Keratinocyte (primary cell): Measurements from ENCODE around the gene MAPK8. TPM values are rescaled to one million over a fixed set of nuclear protein-coding genes. Genes with fewer than 3 reads are reported as not detected.

ENCODE experiments used
- DNase-seq: peaks from one replicate; pipeline ENCODE4 v3.0.0-alpha.2; 2011; ENCODE audit warnings: low read depth, missing footprints, low spot score
- FAIRE-seq: peaks from 2 replicates; lab custom pipeline; 2011; peaks lifted over from hg19 to GRCh38; lab: Jason Lieb, UNC
- H2AFZ ChIP-seq: 2 replicates; pipeline ENCODE4 v1.6.0; 2012; ENCODE audit warnings: low read length, control low read depth, inconsistent platforms; ENCODE audit not compliant: control insufficient read depth
- H3K27ac ChIP-seq: 2 replicates; pipeline ENCODE4 v1.5.1; 2011; ENCODE audit warnings: low read length; ENCODE audit not compliant: control insufficient read depth, insufficient read depth
- H3K27me3 ChIP-seq: 3 replicates; pipeline ENCODE4 v1.6.0; 2011; ENCODE audit warnings: low read length; ENCODE audit not compliant: control insufficient read depth, insufficient read depth; ENCODE audit errors: extremely low read depth
- H3K36me3 ChIP-seq, 2 experiments: 2 replicates in 1 of 2; 3 replicates in 1 of 2; pipeline ENCODE4 v1.5.1; 2011; ENCODE audit warnings: low read length in 2 of 2, mild to moderate bottlenecking in 1 of 2; ENCODE audit not compliant: control insufficient read depth in 2 of 2, insufficient read depth in 2 of 2; ENCODE audit errors: extremely low read depth in 1 of 2
- H3K4me1 ChIP-seq: 3 replicates; pipeline ENCODE4 v1.5.1; 2011; ENCODE audit warnings: low read length; ENCODE audit not compliant: control insufficient read depth, insufficient read depth; ENCODE audit errors: extremely low read depth
- H3K4me2 ChIP-seq: 3 replicates; pipeline ENCODE4 v1.6.0; 2011; ENCODE audit warnings: low read depth, low read length; ENCODE audit not compliant: control insufficient read depth, insufficient read depth; ENCODE audit errors: extremely low read depth
- H3K4me3 ChIP-seq, 3 experiments: fragments of 200-600 bp in 1 of 3; sonication (generic) in 1 of 3; 2 replicates in 2 of 3; 3 replicates in 1 of 3; pipeline ENCODE4 v1.5.1; 2011 to 2016; ENCODE audit warnings: low read length in 3 of 3, mild to moderate bottlenecking in 3 of 3, control low read depth in 2 of 3, inconsistent platforms in 1 of 3, low read depth in 1 of 3, mixed read lengths in 1 of 3, mixed run types in 1 of 3, moderate library complexity in 1 of 3; ENCODE audit not compliant: control insufficient read depth in 2 of 3, insufficient read depth in 2 of 3; ENCODE audit errors: extremely low read depth in 1 of 3
- H3K79me2 ChIP-seq: 2 replicates; pipeline ENCODE4 v1.6.0; 2012; ENCODE audit warnings: low read length; ENCODE audit not compliant: control insufficient read depth, insufficient read depth
- H3K9ac ChIP-seq: 3 replicates; pipeline ENCODE4 v1.6.0; 2011; ENCODE audit warnings: low read length; ENCODE audit not compliant: control insufficient read depth, insufficient read depth; ENCODE audit errors: extremely low read depth
- H3K9me1 ChIP-seq: 3 replicates; pipeline ENCODE4 v1.6.0; 2011; ENCODE audit warnings: low read length; ENCODE audit not compliant: control insufficient read depth, insufficient read depth; ENCODE audit errors: extremely low read depth
- H3K9me3 ChIP-seq: 2 replicates; pipeline ENCODE4 v1.5.1; 2012; ENCODE audit warnings: low read depth, low read length; ENCODE audit not compliant: control insufficient read depth
- H4K20me1 ChIP-seq: 3 replicates; pipeline ENCODE4 v1.6.0; 2011; ENCODE audit warnings: low read length; ENCODE audit not compliant: control insufficient read depth, insufficient read depth; ENCODE audit errors: extremely low read depth
- EZH2 ChIP-seq: IDR thresholded peaks from one replicate; pipeline ENCODE4 v1.6.1; 2012; ENCODE audit warnings: inconsistent platforms, mild to moderate bottlenecking, low read length, moderate library complexity
- dilution Hi-C: fragments of 300-500 bp; cut with MboI; formaldehyde crosslinking; loops from one replicate; pipeline ENCODE4 v1.7.0; 2020; ENCODE audit warnings: low sequenced_read_pairs; ENCODE audit not compliant: extremely low pct_ligation_motif_present
- polyA plus RNA-seq, 5 experiments: library from polyadenylated mRNA; depleted of rRNA in 3 of 5; stranded (reverse) in 3 of 5; stranded (forward) in 1 of 5; unstranded in 1 of 5; fragments of >200 nt; gene quantifications; 1 replicate in 1 of 5; 2 replicates in 3 of 5; 3 replicates in 1 of 5; pipeline versions ENCODE4 v1.2.1 to v1.2.3, GENCODE V29; 2011 to 2012; ENCODE audit warnings: missing spikeins in 2 of 5, low read depth in 1 of 5, low replicate concordance in 1 of 5
- TF ChIP-seq, protein P1 (sequence below), 3 experiments: IDR thresholded peaks in 1 of 3; conservative IDR thresholded peaks in 1 of 3; optimal IDR thresholded peaks in 1 of 3; 2 replicates in 2 of 3; 3 replicates in 1 of 3; pipeline versions ENCODE3 to v1.5.1; 2011; ENCODE audit warnings: low read length in 3 of 3, mild to moderate bottlenecking in 3 of 3, moderate library complexity in 2 of 3, control low read depth in 1 of 3, inconsistent platforms in 1 of 3; ENCODE audit not compliant: insufficient read depth in 2 of 3; ENCODE audit errors: extremely low read depth in 1 of 3

The MAPK8 gene
- polyA plus RNA-seq, 1 donor (not counting 4 experiments of a cell fraction or from before 2014, with no cell fraction given), result 39.8 TPM

DNA sequence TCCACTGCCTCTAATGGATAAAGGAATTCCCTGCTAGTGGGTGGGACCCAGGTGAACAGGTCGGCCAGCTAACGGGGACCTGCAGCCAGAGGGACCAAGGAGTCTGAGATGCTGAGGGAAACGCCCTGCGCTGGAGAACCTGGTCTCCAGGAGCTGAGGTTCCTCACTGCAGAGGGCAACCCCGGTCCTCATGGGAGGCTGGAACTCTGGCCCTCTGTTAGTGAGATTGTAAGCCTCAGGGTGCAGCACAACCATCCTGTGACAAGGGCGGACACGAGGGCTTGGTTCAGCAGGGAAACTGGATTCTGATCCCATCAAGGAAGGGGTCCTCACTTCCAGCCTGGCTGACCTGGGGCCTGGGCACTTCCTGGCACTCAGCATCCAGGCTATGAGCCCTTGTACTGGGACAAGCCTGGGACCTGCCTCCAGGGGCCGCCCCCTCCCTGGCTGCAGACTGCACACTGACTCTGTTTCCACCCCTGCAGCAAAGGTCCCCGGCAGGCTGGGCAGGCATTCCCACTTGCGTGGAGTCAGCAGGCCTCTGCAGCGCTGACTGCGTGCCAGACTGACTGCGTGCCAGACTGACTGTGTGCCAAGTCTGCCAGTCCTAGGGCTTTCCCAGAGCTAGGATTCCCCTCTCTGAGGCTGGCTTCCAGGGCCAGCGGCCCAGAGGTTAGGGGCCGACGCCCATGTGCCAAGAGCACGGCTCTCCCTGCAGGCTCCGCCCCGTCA lies 143.2 kb downstream of the MAPK8 start:
- Histone ChIP-seq H3K9me3 (no peaks in the 10 kb centered on the region), H3K4me2 (no peak overlapping the region), H4K20me1 (peaks cover 4% of the 10 kb centered on the region), H3K4me3 (no peak overlapping the region), H3K79me2 (no peaks in the 10 kb centered on the region), H3K36me3 (peaks cover 3 to 5% of the 10 kb centered on the region in 2 experiments), H2AFZ (no peak overlapping the region), H3K27me3 (no peaks in the 10 kb centered on the region), H3K27ac (no peak overlapping the region), H3K9me1 (no peaks in the 10 kb centered on the region), H3K4me1 (no peaks in the 10 kb centered on the region), H3K9ac (no peak overlapping the region)
- DNase-seq, result no peak
- dilution Hi-C loops, result no loop called here
- no peak for TF ChIP-seq EZH2
- TF ChIP-seq, protein P1, sequence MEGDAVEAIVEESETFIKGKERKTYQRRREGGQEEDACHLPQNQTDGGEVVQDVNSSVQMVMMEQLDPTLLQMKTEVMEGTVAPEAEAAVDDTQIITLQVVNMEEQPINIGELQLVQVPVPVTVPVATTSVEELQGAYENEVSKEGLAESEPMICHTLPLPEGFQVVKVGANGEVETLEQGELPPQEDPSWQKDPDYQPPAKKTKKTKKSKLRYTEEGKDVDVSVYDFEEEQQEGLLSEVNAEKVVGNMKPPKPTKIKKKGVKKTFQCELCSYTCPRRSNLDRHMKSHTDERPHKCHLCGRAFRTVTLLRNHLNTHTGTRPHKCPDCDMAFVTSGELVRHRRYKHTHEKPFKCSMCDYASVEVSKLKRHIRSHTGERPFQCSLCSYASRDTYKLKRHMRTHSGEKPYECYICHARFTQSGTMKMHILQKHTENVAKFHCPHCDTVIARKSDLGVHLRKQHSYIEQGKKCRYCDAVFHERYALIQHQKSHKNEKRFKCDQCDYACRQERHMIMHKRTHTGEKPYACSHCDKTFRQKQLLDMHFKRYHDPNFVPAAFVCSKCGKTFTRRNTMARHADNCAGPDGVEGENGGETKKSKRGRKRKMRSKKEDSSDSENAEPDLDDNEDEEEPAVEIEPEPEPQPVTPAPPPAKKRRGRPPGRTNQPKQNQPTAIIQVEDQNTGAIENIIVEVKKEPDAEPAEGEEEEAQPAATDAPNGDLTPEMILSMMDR (optimal IDR thresholded peaks at IDR 0.05 in 1 of 3, IDR thresholded peaks at IDR 0.05 in 1 of 3, conservative IDR thresholded peaks at IDR 0.05 in 1 of 3; ENCODE audit: extremely low read depth in 1 of 3, insufficient read depth in 2 of 3, low read length in 3 of 3), result peak in 1 of 3 experiments; percentile 6
- FAIRE-seq, result no peak

GRCh38 chr10:48450233-48450740 lies 143.8 kb downstream of the MAPK8 start:
- Histone ChIP-seq H2AFZ (no peak overlapping the region), H3K4me2 (no peak overlapping the region), H3K9ac (no peak overlapping the region), H3K9me1 (no peaks in the 10 kb centered on the region), H4K20me1 (peaks cover 4% of the 10 kb centered on the region), H3K27ac (no peak overlapping the region), H3K79me2 (no peaks in the 10 kb centered on the region), H3K4me3 (no peak overlapping the region), H3K27me3 (no peaks in the 10 kb centered on the region), H3K9me3 (no peaks in the 10 kb centered on the region), H3K36me3 (peaks cover 3 to 5% of the 10 kb centered on the region in 2 experiments), H3K4me1 (no peaks in the 10 kb centered on the region)
- TF ChIP-seq EZH2, result no peak
- TF ChIP-seq, protein P1 (optimal IDR thresholded peaks at IDR 0.05 in 1 of 3, IDR thresholded peaks at IDR 0.05 in 1 of 3, conservative IDR thresholded peaks at IDR 0.05 in 1 of 3; ENCODE audit: extremely low read depth in 1 of 3, insufficient read depth in 2 of 3, low read length in 3 of 3), result no peak
- no peak for FAIRE-seq
- DNase-seq, result no peak
- dilution Hi-C loops, result no loop called here
